SK-N-SH (cell line): Measurements from ENCODE around the gene OPN3. TPM values are rescaled to one million over a fixed set of nuclear protein-coding genes. Genes with fewer than 3 reads are reported as not detected.

Experiments used
- CTCF ChIA-PET: fragments of 300-600, 350-600 bp; formaldehyde crosslinking; extraction: SDS; loops from one replicate; lab custom pipeline; 2021; lab: Yijun Ruan, JAX
- POLR2A ChIA-PET: fragments of 350-600 bp; sonication (Branson Sonifier 250); formaldehyde crosslinking; extraction: SDS; loops from one replicate; lab custom pipeline; 2020; ENCODE audit warnings: antibody characterized with exemption, inconsistent platforms; lab: Yijun Ruan, JAX
- DNase-seq: peaks from one replicate; pipeline ENCODE4 v3.0.0; 2012
- H2AFZ ChIP-seq: fragments of 200-600 bp; sonication (generic); 2 replicates; pipeline ENCODE4 v1.8.1; 2016; ENCODE audit warnings: antibody characterized with exemption, mild to moderate bottlenecking, low read depth
- H3F3A ChIP-seq: fragments of 200-600 bp; sonication (generic); replicated peaks from 2 replicates; pipeline ENCODE3; 2016; ENCODE audit warnings: antibody characterized with exemption, mild to moderate bottlenecking; ENCODE audit not compliant: insufficient read depth
- H3K27ac ChIP-seq, 2 experiments: fragments of 200-500 bp in 1 of 2; fragments of 200-600 bp in 1 of 2; sonication (Bioruptor generic) in 1 of 2; sonication (generic), shearing (Covaris generic) in 1 of 2; 2 replicates each; pipeline versions ENCODE4 v1.5.1 to v1.6.1; 2014 to 2016; ENCODE audit warnings: low read depth in 2 of 2, inconsistent platforms in 1 of 2, low read length in 1 of 2, mild to moderate bottlenecking in 1 of 2, mixed read lengths in 1 of 2
- H3K27me3 ChIP-seq: fragments of 200-600 bp; sonication (generic), shearing (Covaris generic); 2 replicates; pipeline ENCODE4 v1.6.1; 2016; ENCODE audit warnings: mixed run types; ENCODE audit not compliant: insufficient read depth
- H3K36me3 ChIP-seq, 2 experiments: fragments of 200-500 bp in 1 of 2; fragments of 200-600 bp in 1 of 2; sonication (Bioruptor generic) in 1 of 2; sonication (generic) in 1 of 2; replicated peaks in 1 of 2; 2 replicates each; pipeline versions ENCODE3 to v1.5.1; 2014 to 2016; ENCODE audit warnings: low read length in 1 of 2, mild to moderate bottlenecking in 1 of 2; ENCODE audit not compliant: insufficient read depth in 2 of 2, control insufficient read depth in 1 of 2
- H3K4me1 ChIP-seq, 2 experiments: fragments of 200-500 bp in 1 of 2; fragments of 200-600 bp in 1 of 2; sonication (Bioruptor generic) in 1 of 2; sonication (generic), shearing (Covaris generic) in 1 of 2; 2 replicates each; pipeline versions ENCODE4 v1.5.1 to v1.6.1; 2014 to 2016; ENCODE audit warnings: low read depth in 1 of 2, low read length in 1 of 2, mixed run types in 1 of 2; ENCODE audit not compliant: insufficient read depth in 2 of 2, control insufficient read depth in 1 of 2
- H3K4me2 ChIP-seq: fragments of 200-600 bp; sonication (generic), shearing (Covaris generic); 2 replicates; pipeline ENCODE4 v1.6.1; 2017; ENCODE audit warnings: mixed run types
- H3K4me3 ChIP-seq, 2 experiments: fragments of 200-500 bp in 1 of 2; fragments of 200-600 bp in 1 of 2; sonication (Bioruptor generic) in 1 of 2; sonication (generic), shearing (Covaris generic) in 1 of 2; 2 replicates each; pipeline versions ENCODE4 v1.5.1 to v1.8.1; 2014 to 2016; ENCODE audit warnings: low read depth in 2 of 2, inconsistent platforms in 1 of 2, low read length in 1 of 2, mild to moderate bottlenecking in 1 of 2, mixed read lengths in 1 of 2, moderate library complexity in 1 of 2
- H3K79me2 ChIP-seq: fragments of 200-600 bp; sonication (generic); 2 replicates; pipeline ENCODE4 v1.8.1; 2017; ENCODE audit warnings: mild to moderate bottlenecking; ENCODE audit not compliant: insufficient read depth
- H3K9ac ChIP-seq: fragments of 200-600 bp; sonication (generic); 2 replicates; pipeline ENCODE4 v1.6.1; 2017; ENCODE audit warnings: mixed run types
- H3K9me2 ChIP-seq: fragments of 200-600 bp; sonication (generic); 2 replicates; pipeline ENCODE4 v1.6.1; 2017; ENCODE audit warnings: mixed run types
- H3K9me3 ChIP-seq: fragments of 200-600 bp; sonication (generic); 2 replicates; pipeline ENCODE4 v1.6.1; 2017; ENCODE audit warnings: mixed run types, mild to moderate bottlenecking, moderate library complexity
- H4K20me1 ChIP-seq: fragments of 200-600 bp; sonication (generic); 2 replicates; pipeline ENCODE4 v1.6.1; 2017; ENCODE audit warnings: mild to moderate bottlenecking, mixed run types; ENCODE audit not compliant: insufficient read depth
- CHD2 ChIP-seq: fragments of 150-350 bp; IDR thresholded peaks from 2 replicates; pipeline ENCODE4 v1.6.1; 2018; ENCODE audit warnings: low read length; ENCODE audit not compliant: partially characterized antibody
- ELF1 ChIP-seq: IDR thresholded peaks from 2 replicates; pipeline ENCODE4 v1.4.0; 2012
- EZH2phosphoT487 ChIP-seq: fragments of 200-600 bp; sonication (generic); IDR thresholded peaks from 2 replicates; pipeline ENCODE4 v1.6.1; 2017; ENCODE audit warnings: low read depth, mixed run types, mild to moderate bottlenecking, antibody characterized with exemption, moderate library complexity, borderline replicate concordance
- FOXJ3 ChIP-seq: sonication (generic); formaldehyde crosslinking; IDR thresholded peaks from 2 replicates; pipeline ENCODE4 v1.5.1; 2020; ENCODE audit warnings: mild to moderate bottlenecking, missing genetic modification reagents
- FOXM1 ChIP-seq: IDR thresholded peaks from 2 replicates; pipeline ENCODE4 v1.4.0; 2012; ENCODE audit warnings: low read depth, mild to moderate bottlenecking
- GABPA ChIP-seq: IDR thresholded peaks from 2 replicates; pipeline ENCODE4 v1.4.0; 2012; ENCODE audit warnings: low read depth, mild to moderate bottlenecking
- MAX ChIP-seq: IDR thresholded peaks from 2 replicates; pipeline ENCODE4 v1.4.0; 2012; ENCODE audit warnings: low read depth
- NFIC ChIP-seq: IDR thresholded peaks from 2 replicates; pipeline ENCODE4 v1.4.0; 2012; ENCODE audit warnings: borderline replicate concordance
- PBX3 ChIP-seq: IDR thresholded peaks from 2 replicates; pipeline ENCODE4; 2012
- SIN3A ChIP-seq: IDR thresholded peaks from 2 replicates; pipeline ENCODE4 v1.6.1; 2012; ENCODE audit warnings: low read depth, mild to moderate bottlenecking, low read length, moderate library complexity, borderline replicate concordance
- YY1 ChIP-seq: IDR thresholded peaks from 2 replicates; pipeline ENCODE4 v1.4.0; 2012; ENCODE audit warnings: low read depth, mild to moderate bottlenecking
- WGBS: methylation state at CpG from one replicate; pipeline ENCODE4 v1.1.6; 2017; ENCODE audit warnings: low lambda C conversion rate; 5-methylcytosine and 5-hydroxymethylcytosine counted together
- polyA plus RNA-seq, 3 experiments: library from polyadenylated mRNA; depleted of rRNA; stranded (reverse); fragments of >200 nt; gene quantifications; 2 replicates each; pipeline ENCODE4 v1.2.3, GENCODE V29; 2012

Gene OPN3
- polyA plus RNA-seq, 1 of the 3 experiments (the other 2 are of a cell fraction), result 7.8 TPM

GRCh38 chr1:241614572-241614971 is 25.6 kb downstream of the OPN3 start:
- DNase-seq, result no peak
- H3K79me2 ChIP-seq, result no peaks in the 10 kb centered on the region
- H3K36me3 ChIP-seq, result peaks cover 0 to 2% of the 10 kb centered on the region in 2 experiments
- H3K9me3 ChIP-seq, result no peaks in the 10 kb centered on the region
- H3K4me2 ChIP-seq, result no peak overlapping the region
- no peaks in the 10 kb centered on the region for H3F3A ChIP-seq
- H3K4me3 ChIP-seq, result no peak overlapping the region
- TF ChIP-seq PBX3 (no peak), GABPA (no peak), MAX (no peak)
- H3K27me3 ChIP-seq, result no peaks in the 10 kb centered on the region
- 0 out of 4 replicates have a peak overlapping the region, but pooled peaks of 1 of the 2 experiments have one; percentile 24 for H3K27ac ChIP-seq
- H4K20me1 ChIP-seq, result no peaks in the 10 kb centered on the region
- CTCF ChIA-PET, result interaction anchor here (0.6 to 2.2 kb wide), 3 partner anchors 9 to 230 kb away, joined by 3 to 8 read pairs (median 3); no protein-coding TSS in a partner anchor
- no peak overlapping the region for H2AFZ ChIP-seq
- no peak overlapping the region for H3K9ac ChIP-seq
- 72% methylated on average over 4 of the region's 4 CpGs for WGBS
- POLR2A ChIA-PET, result no interaction called here
- H3K4me1 ChIP-seq, result peaks cover 5 to 7% of the 10 kb centered on the region in 2 experiments; a peak in 3 of 4 replicates
- no peaks in the 10 kb centered on the region for H3K9me2 ChIP-seq

GRCh38 chr1:241614144-241614543 is 26.0 kb downstream of the OPN3 start:
- Histone ChIP-seq H3K36me3 (peaks cover 0 to 2% of the 10 kb centered on the region in 2 experiments), H3K9me3 (no peaks in the 10 kb centered on the region), H4K20me1 (no peaks in the 10 kb centered on the region), H3K4me3 (no peak overlapping the region), H3K4me1 (peaks cover 6 to 7% of the 10 kb centered on the region in 2 experiments; a peak in 3 of 4 replicates), H3K79me2 (no peaks in the 10 kb centered on the region), H3K9me2 (no peaks in the 10 kb centered on the region), H3F3A (no peaks in the 10 kb centered on the region), H2AFZ (no peak overlapping the region), H3K27me3 (no peaks in the 10 kb centered on the region), H3K4me2 (no peak overlapping the region), H3K27ac (no peak overlapping the region), H3K9ac (no peak overlapping the region)
- TF ChIP-seq YY1 (no peak), ELF1 (no peak), CHD2 (no peak), FOXM1 (no peak), FOXJ3 (CRISPR knock-in tag) (no peak), EZH2phosphoT487 (no peak), SIN3A (no peak), NFIC (no peak)
- DNase-seq, result no peak
- CTCF ChIA-PET, result interaction anchor here (0.6 to 2.2 kb wide), 4 partner anchors 8 to 231 kb away, joined by 3 to 8 read pairs (median 3); no protein-coding TSS in a partner anchor
- POLR2A ChIA-PET, result no interaction called here
- 95% methylated on average over 4 of the region's 4 CpGs for WGBS
